HUES48 (cell line): Measurements from ENCODE around the gene SLC26A3.
"Not testable (repeated sequence)": the region's sequence is repeated elsewhere in the genome, so short reads cannot be mapped to it uniquely, and the experiment has no call there.

Source experiments
- H3K27ac ChIP-seq: one replicate; pipeline ENCODE4 v1.7.0; 2013; ENCODE audit warnings: low read depth, low read length, inconsistent platforms
- H3K27me3 ChIP-seq: 2 replicates; pipeline ENCODE4 v1.6.1; 2013; ENCODE audit warnings: mild to moderate bottlenecking, low read length; ENCODE audit not compliant: control insufficient read depth, insufficient read depth
- H3K36me3 ChIP-seq: 2 replicates; pipeline ENCODE4 v1.6.1; 2013; ENCODE audit warnings: low read length; ENCODE audit not compliant: control insufficient read depth, insufficient read depth
- H3K4me1 ChIP-seq: 2 replicates; pipeline ENCODE4 v1.6.1; 2013; ENCODE audit warnings: mild to moderate bottlenecking, low read length; ENCODE audit not compliant: control insufficient read depth, insufficient read depth
- H3K4me3 ChIP-seq: 2 replicates; pipeline ENCODE4 v1.5.1; 2013; ENCODE audit warnings: mild to moderate bottlenecking, low read depth, low read length
- H3K9ac ChIP-seq: 2 replicates; pipeline ENCODE4 v1.6.1; 2013; ENCODE audit warnings: mild to moderate bottlenecking, low read depth, low read length, moderate library complexity
- H3K9me3 ChIP-seq: 2 replicates; pipeline ENCODE4 v1.6.1; 2013; ENCODE audit warnings: low read length; ENCODE audit not compliant: control insufficient read depth, insufficient read depth

SLC26A3 gene

GRCh38 chr7:107803009-107803610 is at the start of gene SLC26A3:
TSS of gene SLC26A3 (minus strand) at chr7:107803223. CDS start at chr7:107794509, 8,714 bp downstream.
- no peak within 1 kb of the TSS for H3K27ac ChIP-seq
- no peak within 1 kb of the TSS for H3K9ac ChIP-seq
- no peaks in the 10 kb centered on the region for H3K27me3 ChIP-seq
- no peak within 1 kb of the TSS for H3K4me3 ChIP-seq
- no peaks in the 10 kb centered on the region for H3K36me3 ChIP-seq
- no peaks in the 10 kb centered on the region for H3K4me1 ChIP-seq
- H3K9me3 ChIP-seq = no peaks in the 10 kb centered on the region

- no peak overlapping the region for H3K9ac ChIP-seq
- H3K27ac ChIP-seq = no peak overlapping the region
- no peaks in the 10 kb centered on the region for H3K27me3 ChIP-seq
- no peaks in the 10 kb centered on the region for H3K36me3 ChIP-seq
- no peak overlapping the region for H3K4me3 ChIP-seq
- no peaks in the 10 kb centered on the region for H3K4me1 ChIP-seq
- H3K9me3 ChIP-seq = 0 out of 2 replicates have a peak, but pooled peaks cover 4% of the 10 kb centered on the region
These were observed 47.6 kb upstream of the SLC26A3 start for GRCh38 chr7:107850643-107851042.

GRCh38 chr7:107850216-107850615 is 47.2 kb upstream of the SLC26A3 start:
- Histone ChIP-seq H3K9ac (no peak overlapping the region), H3K4me3 (no peak overlapping the region), H3K36me3 (no peaks in the 10 kb centered on the region), H3K27me3 (no peaks in the 10 kb centered on the region), H3K9me3 (0 out of 2 replicates have a peak, but pooled peaks cover 4% of the 10 kb centered on the region), H3K4me1 (no peaks in the 10 kb centered on the region), H3K27ac (no peak overlapping the region)

GRCh38 chr7:107848211-107848610 is 45.2 kb upstream of the SLC26A3 start:
- not testable (repeated sequence) for H3K9me3 ChIP-seq, H3K27me3 ChIP-seq, H3K27ac ChIP-seq, H3K9ac ChIP-seq, H3K4me1 ChIP-seq, H3K36me3 ChIP-seq, H3K4me3 ChIP-seq

DNA sequence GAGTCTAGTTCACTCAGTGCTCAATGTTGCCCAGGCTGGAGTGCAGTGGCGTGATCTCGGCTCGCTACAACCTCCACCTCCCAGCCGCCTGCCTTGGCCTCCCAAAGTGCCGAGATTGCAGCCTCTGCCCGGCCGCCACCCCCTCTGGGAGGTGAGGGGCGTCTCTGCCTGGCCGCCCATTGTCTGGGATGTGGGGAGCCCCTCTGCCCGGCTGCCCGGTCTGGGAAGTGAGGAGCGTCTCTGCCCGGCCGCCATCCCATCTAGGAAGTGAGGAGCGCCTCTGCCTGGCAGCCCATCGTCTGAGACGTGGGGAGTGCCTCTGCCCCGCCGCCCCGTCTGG is 44.8 kb upstream of the SLC26A3 start:
- not testable (repeated sequence) for H3K9ac ChIP-seq, H3K4me1 ChIP-seq, H3K27ac ChIP-seq, H3K27me3 ChIP-seq, H3K9me3 ChIP-seq, H3K36me3 ChIP-seq, H3K4me3 ChIP-seq

- H3K27ac ChIP-seq = no peak overlapping the region
- no peak overlapping the region for H3K4me3 ChIP-seq
- no peaks in the 10 kb centered on the region for H3K36me3 ChIP-seq
- 0 out of 2 replicates have a peak, but pooled peaks cover 4% of the 10 kb centered on the region for H3K9me3 ChIP-seq
- H3K9ac ChIP-seq = no peak overlapping the region
- no peaks in the 10 kb centered on the region for H3K27me3 ChIP-seq
- H3K4me1 ChIP-seq = no peaks in the 10 kb centered on the region
These were observed 44.3 kb upstream of the SLC26A3 start for GRCh38 chr7:107847168-107847835.

DNA sequence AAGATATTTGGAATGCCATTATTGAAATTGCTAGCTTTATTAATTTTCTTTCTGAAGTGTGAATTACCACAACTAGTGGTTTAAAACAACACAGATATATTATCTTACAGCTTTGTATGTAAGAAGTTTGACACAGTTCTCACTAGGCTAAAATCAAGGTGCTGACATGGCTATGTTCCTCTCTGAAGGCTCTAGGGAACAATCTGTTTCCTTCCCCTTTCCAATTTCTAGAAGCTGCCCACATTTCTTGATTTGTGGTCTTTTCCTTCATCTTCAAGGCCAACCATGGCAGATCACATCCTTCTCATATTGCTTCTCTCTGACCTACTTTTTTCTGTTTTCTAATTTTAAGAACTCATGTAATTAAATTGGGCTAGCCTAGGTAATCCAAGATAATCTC is 43.3 kb upstream of the SLC26A3 start:
- Histone ChIP-seq H3K9me3 (0 out of 2 replicates have a peak, but pooled peaks cover 4% of the 10 kb centered on the region), H3K4me3 (no peak overlapping the region), H3K9ac (no peak overlapping the region), H3K27me3 (no peaks in the 10 kb centered on the region), H3K27ac (no peak overlapping the region), H3K36me3 (no peaks in the 10 kb centered on the region), H3K4me1 (no peaks in the 10 kb centered on the region)

- Histone ChIP-seq H3K27ac (no peak overlapping the region), H3K4me1 (no peaks in the 10 kb centered on the region), H3K9ac (no peak overlapping the region), H3K4me3 (no peak overlapping the region), H3K27me3 (no peaks in the 10 kb centered on the region), H3K36me3 (no peaks in the 10 kb centered on the region), H3K9me3 (0 out of 2 replicates have a peak, but pooled peaks cover 4% of the 10 kb centered on the region)
These were observed 40.2 kb upstream of the SLC26A3 start for GRCh38 chr7:107843184-107843583.

DNA sequence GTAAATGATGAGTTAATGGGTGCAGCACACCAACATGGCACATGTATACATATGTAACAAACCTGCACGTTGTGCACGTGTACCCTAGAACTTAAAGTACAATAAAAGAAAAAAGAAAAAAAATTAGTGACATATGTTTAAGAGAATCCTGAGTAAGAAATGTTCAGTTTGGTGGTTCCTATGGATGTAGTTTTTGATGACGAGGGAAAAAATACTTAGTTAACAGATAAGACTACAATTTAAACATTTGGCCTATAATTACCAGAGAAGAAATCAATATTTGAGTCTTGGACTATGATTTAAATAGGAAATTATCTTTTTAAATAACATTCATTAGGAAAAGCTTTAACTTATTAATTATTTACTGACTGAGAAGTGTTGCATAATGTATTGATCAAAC is 39.2 kb upstream of the SLC26A3 start:
- Histone ChIP-seq H3K9ac (no peak overlapping the region), H3K4me3 (no peak overlapping the region), H3K36me3 (no peaks in the 10 kb centered on the region), H3K9me3 (0 out of 2 replicates have a peak, but pooled peaks cover 4% of the 10 kb centered on the region), H3K27ac (no peak overlapping the region), H3K27me3 (no peaks in the 10 kb centered on the region), H3K4me1 (no peaks in the 10 kb centered on the region)

- no peaks in the 10 kb centered on the region for H3K4me1 ChIP-seq
- H3K4me3 ChIP-seq = no peak overlapping the region
- no peak overlapping the region for H3K27ac ChIP-seq
- no peaks in the 10 kb centered on the region for H3K36me3 ChIP-seq
- no peaks in the 10 kb centered on the region for H3K9me3 ChIP-seq
- no peaks in the 10 kb centered on the region for H3K27me3 ChIP-seq
- no peak overlapping the region for H3K9ac ChIP-seq
These were observed 36.0 kb upstream of the SLC26A3 start for GRCh38 chr7:107838816-107839565.

GRCh38 chr7:107838024-107838601 is 35.1 kb upstream of the SLC26A3 start:
- H3K4me3 ChIP-seq = no peak overlapping the region

More at GRCh38 chr7:107838024-107838601, 35.1 kb upstream of the SLC26A3 start:
- H3K27ac ChIP-seq = no peak overlapping the region
- no peak overlapping the region for H3K9ac ChIP-seq
- H3K27me3 ChIP-seq = no peaks in the 10 kb centered on the region
- H3K4me1 ChIP-seq = no peaks in the 10 kb centered on the region
- H3K9me3 ChIP-seq = no peaks in the 10 kb centered on the region
- H3K36me3 ChIP-seq = no peaks in the 10 kb centered on the region
